ENCODE measurements around the gene AADACL4. TPM values are rescaled to one million over a fixed set of nuclear protein-coding genes. Genes with fewer than 3 reads are reported as not detected.
A peak's percentile ranks its signal among the peaks of the same experiment; 100 is the strongest.
"Not testable (repeated sequence)": the region's sequence is repeated elsewhere in the genome, so short reads cannot be mapped to it uniquely, and the experiment has no call there.

Gene AADACL4
- total RNA-seq, 5 donors from 2014 or later (not counting 1 experiment from before 2014, with no cell fraction given): not detected

DNA sequence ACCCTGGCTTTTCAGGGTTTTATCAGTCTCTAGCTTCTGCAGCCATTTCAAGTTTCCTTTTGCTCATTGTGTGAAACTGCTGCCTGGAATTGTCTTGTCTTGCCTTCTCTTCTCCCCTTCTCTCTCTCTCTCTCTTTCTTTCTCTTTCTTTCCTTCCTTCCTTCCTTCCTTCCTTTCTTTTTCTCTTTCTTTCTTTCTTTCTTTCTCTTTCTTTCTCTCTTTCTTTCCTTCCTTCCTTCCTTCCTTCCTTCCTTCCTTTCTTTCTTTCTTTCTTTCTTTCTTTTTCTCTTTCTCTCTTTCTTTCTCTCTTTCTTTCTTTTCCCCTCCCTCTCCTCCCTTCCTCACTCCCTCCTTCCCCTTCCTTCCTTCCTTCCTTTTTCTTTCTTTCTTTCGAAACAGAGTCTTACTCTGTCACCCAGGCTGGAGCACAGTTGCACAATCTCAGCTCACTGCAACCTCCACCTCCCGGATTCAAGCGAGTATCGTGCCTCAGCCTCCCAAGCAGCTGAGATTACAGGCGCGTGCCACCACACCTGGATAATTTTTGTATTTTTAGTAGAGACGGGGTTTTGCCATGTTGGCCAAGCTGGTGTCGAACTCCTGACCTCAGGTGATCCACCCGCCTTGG, 14.1 kb downstream of the AADACL4 start:
- CTCF ChIA-PET: interaction anchor here (0.6 to 2.4 kb wide), 11 partner anchors 18 to 671 kb away, joined by 3 to 23 read pairs (median 5); partner anchors contain the start of gene DHRS3 (in 1 of the 2)
- POLR2A ChIA-PET; ATAC-seq (replicated peaks in 1 of 4); H3K4me3 Mint-ChIP-seq; H3K9me3 Mint-ChIP-seq; H3K4me3 ChIP-seq (ENCODE audit: control insufficient read depth in 1 of 2, extremely low read depth in 1 of 2, low read length in 1 of 2); H3K36me3 Mint-ChIP-seq; H3K27me3 Mint-ChIP-seq; H3K27me3 ChIP-seq (replicated peaks in 1 of 2; ENCODE audit: control insufficient read depth in 2 of 2, extremely low read depth in 1 of 2, insufficient read depth in 2 of 2, low read length in 1 of 2); H3K4me1 ChIP-seq (ENCODE audit: control insufficient read depth in 1 of 2, extremely low read depth in 1 of 2, insufficient read depth in 2 of 2, low read length in 2 of 2); H3K27ac Mint-ChIP-seq; H3K4me1 Mint-ChIP-seq; H3K9me3 ChIP-seq; H3K27ac ChIP-seq (ENCODE audit: low read length); H3K36me3 ChIP-seq (ENCODE audit: control insufficient read depth in 2 of 2, extremely low read depth in 1 of 2, insufficient read depth in 1 of 2, low read length in 1 of 2); DNase-seq: not testable (repeated sequence)
- WGBS (ENCODE audit: insufficient coverage): 81% methylated on average over 3 of the region's 9 CpGs

DNA sequence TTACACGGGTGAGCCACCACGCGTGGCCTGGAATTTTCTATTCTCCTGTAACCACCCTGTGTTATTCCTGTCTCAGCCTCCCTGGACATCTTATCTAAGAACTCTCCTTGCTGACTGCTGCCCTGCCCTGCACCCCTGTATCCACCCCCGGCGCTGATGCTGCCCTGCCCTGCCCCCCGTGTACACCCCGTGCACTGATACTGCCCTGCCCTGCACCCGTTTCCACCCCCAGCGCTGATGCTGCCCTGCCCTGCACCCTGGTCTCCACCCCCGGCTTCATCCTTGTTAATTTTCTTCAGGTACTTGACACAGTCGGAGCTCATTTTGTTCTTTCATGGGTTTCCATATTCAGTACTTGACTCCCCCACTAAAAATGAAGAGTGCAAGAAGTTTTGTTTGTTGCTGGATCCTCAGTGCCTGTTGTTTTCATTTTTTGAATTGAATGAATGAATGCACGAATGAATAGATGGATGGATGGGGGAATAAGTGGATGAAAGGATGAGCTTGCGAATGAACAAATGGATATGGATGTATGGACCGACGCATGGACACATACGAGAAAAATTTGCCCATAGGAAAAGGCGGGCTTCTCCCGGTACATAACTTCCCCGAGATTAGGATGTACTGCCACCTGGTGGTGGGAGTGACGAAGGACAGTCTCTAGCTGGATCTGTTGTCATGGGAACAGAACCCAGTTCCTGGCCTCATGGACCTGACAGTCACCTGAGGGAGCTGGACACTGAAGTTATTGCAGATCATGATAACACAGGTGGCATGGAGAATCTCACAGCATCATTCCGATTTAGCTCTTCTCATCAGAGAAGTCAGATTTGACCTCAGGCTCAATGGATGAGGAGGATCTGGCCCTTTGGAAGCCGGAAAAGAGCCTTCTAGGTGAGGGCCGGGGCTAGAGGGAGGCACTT, 14.9 kb downstream of the AADACL4 start:
- POLR2A ChIA-PET: no interaction called here

DNA sequence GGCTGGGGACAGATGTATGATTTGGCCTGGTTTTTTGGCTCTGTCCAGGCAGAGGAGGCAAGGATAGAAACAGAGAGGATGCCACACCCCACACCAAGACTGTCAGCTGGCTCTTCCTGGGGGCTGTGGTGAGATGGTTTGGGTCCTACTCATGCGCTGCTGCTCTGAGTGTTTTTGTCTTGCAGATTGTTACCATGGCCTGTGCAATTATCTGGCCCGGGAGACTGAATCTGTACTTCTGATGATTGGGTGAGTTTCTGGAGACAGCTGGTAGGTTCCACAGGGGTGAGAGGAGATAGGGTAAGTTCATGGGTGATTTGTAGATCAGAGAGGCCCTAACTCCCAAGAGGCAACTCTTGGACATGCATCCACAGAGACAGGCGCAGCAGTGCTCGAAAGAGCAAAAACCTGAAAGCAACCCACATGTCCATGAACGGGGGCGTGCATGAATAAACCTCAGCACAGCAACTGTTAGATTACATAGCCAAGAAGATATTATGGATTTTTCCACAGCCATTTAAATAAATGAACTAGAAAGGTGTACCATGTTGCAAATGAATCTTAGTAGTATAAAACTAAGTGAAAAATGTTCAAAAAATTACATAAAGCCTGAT, 17.8 kb downstream of the AADACL4 start:
- no peak overlapping the region for H3K4me3 Mint-ChIP-seq
- H3K36me3 ChIP-seq (ENCODE audit: control insufficient read depth in 2 of 2, extremely low read depth in 1 of 2, insufficient read depth in 1 of 2, low read length in 1 of 2): no peaks in the 10 kb centered on the region
- peaks cover 0 to 9% of the 10 kb centered on the region in 2 experiments for H3K27me3 ChIP-seq (replicated peaks in 1 of 2; ENCODE audit: control insufficient read depth in 2 of 2, extremely low read depth in 1 of 2, insufficient read depth in 2 of 2, low read length in 1 of 2)
- H3K9me3 ChIP-seq: no peaks in the 10 kb centered on the region
- peaks cover 0 to 4% of the 10 kb centered on the region in 2 experiments for H3K4me1 ChIP-seq (ENCODE audit: control insufficient read depth in 1 of 2, extremely low read depth in 1 of 2, insufficient read depth in 2 of 2, low read length in 2 of 2)
- WGBS (ENCODE audit: insufficient coverage): 94% methylated on average over 2 of the region's 6 CpGs
- H3K36me3 Mint-ChIP-seq: no peaks in the 10 kb centered on the region
- ChIA-PET CTCF (no interaction called here), POLR2A (no interaction called here)
- H3K27ac ChIP-seq (ENCODE audit: low read length): no peak overlapping the region
- ATAC-seq (replicated peaks in 1 of 4) (no peak), DNase-seq (no peak)
- peaks cover 0 to 4% (median 0%) of the 10 kb centered on the region in 3 donors for H3K9me3 Mint-ChIP-seq
- H3K4me3 ChIP-seq (ENCODE audit: control insufficient read depth in 1 of 2, extremely low read depth in 1 of 2, low read length in 1 of 2): no peak overlapping the region
- no peak overlapping the region for H3K27ac Mint-ChIP-seq
- H3K4me1 Mint-ChIP-seq: peaks cover 4 to 7% (median 6%) of the 10 kb centered on the region in 3 donors
- H3K27me3 Mint-ChIP-seq: peaks cover 0 to 7% of the 10 kb centered on the region in 2 donors

More for the DNA sequence above, 14.9 kb downstream of the AADACL4 start:
- Mint-ChIP-seq H3K9me3 (peaks cover 0 to 4% (median 0%) of the 10 kb centered on the region in 3 donors), H3K27ac (peak overlapping the region in 1 of 2 donors; percentile 39), H3K4me1 (peaks cover 4 to 7% (median 6%) of the 10 kb centered on the region in 3 donors), H3K4me3 (no peak overlapping the region), H3K36me3 (no peaks in the 10 kb centered on the region), H3K27me3 (peaks cover 0 to 7% of the 10 kb centered on the region in 2 donors)
- H3K36me3 ChIP-seq (ENCODE audit: control insufficient read depth in 2 of 2, extremely low read depth in 1 of 2, insufficient read depth in 1 of 2, low read length in 1 of 2): no peaks in the 10 kb centered on the region
- WGBS (ENCODE audit: insufficient coverage): 34% methylated on average over 19 of the region's 23 CpGs
- CTCF ChIA-PET: interaction anchor here (0.6 to 2.4 kb wide), 21 partner anchors 9 to 1089 kb away, joined by 3 to 23 read pairs (median 5); partner anchors contain the start of gene DHRS3 (in 1 of the 2)
- DNase-seq (peak; percentile 9 to 85 (median 58)), ATAC-seq (replicated peaks in 1 of 4) (peak; percentile 69 to 85 (median 80))
- peaks cover 0 to 4% of the 10 kb centered on the region in 2 experiments for H3K4me1 ChIP-seq (ENCODE audit: control insufficient read depth in 1 of 2, extremely low read depth in 1 of 2, insufficient read depth in 2 of 2, low read length in 2 of 2)
- peaks cover 0 to 7% of the 10 kb centered on the region in 2 experiments for H3K27me3 ChIP-seq (replicated peaks in 1 of 2; ENCODE audit: control insufficient read depth in 2 of 2, extremely low read depth in 1 of 2, insufficient read depth in 2 of 2, low read length in 1 of 2)
- H3K27ac ChIP-seq (ENCODE audit: low read length): no peak overlapping the region
- no peaks in the 10 kb centered on the region for H3K9me3 ChIP-seq
- no peak overlapping the region for H3K4me3 ChIP-seq (ENCODE audit: control insufficient read depth in 1 of 2, extremely low read depth in 1 of 2, low read length in 1 of 2)

DNA sequence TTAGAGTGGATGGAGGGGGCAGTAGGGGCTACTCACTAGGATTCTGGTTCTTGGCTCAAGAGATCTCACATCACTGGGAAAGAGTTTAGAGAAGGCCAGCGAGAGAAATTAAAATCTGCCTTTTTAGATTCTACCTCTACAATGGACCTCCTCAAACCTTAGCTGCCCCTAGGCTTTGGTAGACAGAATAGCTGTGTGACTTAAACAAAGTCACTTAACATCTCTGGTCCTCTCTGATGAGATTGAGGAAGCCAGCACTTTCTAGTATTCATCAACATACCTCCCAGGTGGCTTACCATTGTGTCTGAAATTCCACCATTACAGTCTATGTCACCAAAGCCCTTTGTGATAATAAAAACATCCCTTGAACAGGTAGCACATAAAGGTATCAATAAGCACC, 18.7 kb downstream of the AADACL4 start:
- no CpG with 5 or more reads among the region's 1 CpG for WGBS (ENCODE audit: insufficient coverage)
- POLR2A ChIA-PET: no interaction called here

DNA sequence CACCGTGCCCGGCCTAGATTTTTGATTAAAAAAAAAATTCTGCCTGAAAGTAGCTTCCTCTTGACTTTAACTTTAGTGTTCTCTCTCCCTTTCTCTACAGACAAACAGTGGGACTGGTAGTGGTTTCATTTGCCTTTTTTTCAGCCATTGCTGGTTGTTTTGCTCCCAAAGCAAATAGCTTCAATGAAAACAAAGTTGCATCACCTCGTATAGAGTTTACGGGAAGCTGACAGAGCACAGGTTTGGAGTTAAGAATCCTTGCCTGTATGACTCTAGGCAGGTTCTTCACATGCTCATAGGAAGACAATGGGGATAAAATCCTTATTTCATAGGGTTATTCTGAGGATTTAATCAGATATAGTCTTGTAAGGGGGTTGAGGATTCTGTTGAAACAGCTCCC, 21.6 kb downstream of the AADACL4 start:
- peaks cover 3% of the 10 kb centered on the region for H3K36me3 Mint-ChIP-seq
- CTCF ChIA-PET: interaction anchor here in 1 of 2 donors (1.0 kb wide), 1 partner anchor 270 kb away, joined by 4 read pairs; no protein-coding TSS in a partner anchor
- ATAC-seq (replicated peaks in 1 of 4): no peak
- no peaks in the 10 kb centered on the region for H3K4me1 Mint-ChIP-seq
- Histone ChIP-seq H3K36me3 (ENCODE audit: control insufficient read depth in 2 of 2, extremely low read depth in 1 of 2, insufficient read depth in 1 of 2, low read length in 1 of 2) (no peaks in the 10 kb centered on the region), H3K27me3 (replicated peaks in 1 of 2; ENCODE audit: control insufficient read depth in 2 of 2, extremely low read depth in 1 of 2, insufficient read depth in 2 of 2, low read length in 1 of 2) (peaks cover 0 to 4% of the 10 kb centered on the region in 2 experiments), H3K4me1 (ENCODE audit: control insufficient read depth in 1 of 2, extremely low read depth in 1 of 2, insufficient read depth in 2 of 2, low read length in 2 of 2) (no peaks in the 10 kb centered on the region), H3K4me3 (ENCODE audit: control insufficient read depth in 1 of 2, extremely low read depth in 1 of 2, low read length in 1 of 2) (no peak overlapping the region), H3K27ac (ENCODE audit: low read length) (no peak overlapping the region), H3K9me3 (no peaks in the 10 kb centered on the region)
- peaks cover 5 to 14% (median 7%) of the 10 kb centered on the region in 3 donors for H3K9me3 Mint-ChIP-seq
- POLR2A ChIA-PET: no interaction called here
- H3K4me3 Mint-ChIP-seq: no peak overlapping the region
- 100% methylated on average over 2 of the region's 4 CpGs for WGBS (ENCODE audit: insufficient coverage)
- H3K27ac Mint-ChIP-seq: no peak overlapping the region
- peaks cover 0 to 10% of the 10 kb centered on the region in 2 donors for H3K27me3 Mint-ChIP-seq
- DNase-seq: no peak

More for the DNA sequence above, 18.7 kb downstream of the AADACL4 start:
- Mint-ChIP-seq H3K4me3 (no peak overlapping the region), H3K36me3 (no peaks in the 10 kb centered on the region), H3K4me1 (peaks cover 4 to 7% (median 6%) of the 10 kb centered on the region in 3 donors), H3K27me3 (peaks cover 0 to 7% of the 10 kb centered on the region in 2 donors), H3K9me3 (peaks cover 0 to 4% (median 0%) of the 10 kb centered on the region in 3 donors), H3K27ac (no peak overlapping the region)
- H3K4me3 ChIP-seq (ENCODE audit: control insufficient read depth in 1 of 2, extremely low read depth in 1 of 2, low read length in 1 of 2): no peak overlapping the region
- peaks cover 0 to 9% of the 10 kb centered on the region in 2 experiments for H3K27me3 ChIP-seq (replicated peaks in 1 of 2; ENCODE audit: control insufficient read depth in 2 of 2, extremely low read depth in 1 of 2, insufficient read depth in 2 of 2, low read length in 1 of 2)
- ATAC-seq (replicated peaks in 1 of 4): no peak
- H3K4me1 ChIP-seq (ENCODE audit: control insufficient read depth in 1 of 2, extremely low read depth in 1 of 2, insufficient read depth in 2 of 2, low read length in 2 of 2): peaks cover 0 to 4% of the 10 kb centered on the region in 2 experiments
- H3K27ac ChIP-seq (ENCODE audit: low read length): no peak overlapping the region
- H3K9me3 ChIP-seq: no peaks in the 10 kb centered on the region
- CTCF ChIA-PET: no interaction called here
- H3K36me3 ChIP-seq (ENCODE audit: control insufficient read depth in 2 of 2, extremely low read depth in 1 of 2, insufficient read depth in 1 of 2, low read length in 1 of 2): no peaks in the 10 kb centered on the region
- no peak for DNase-seq

DNA sequence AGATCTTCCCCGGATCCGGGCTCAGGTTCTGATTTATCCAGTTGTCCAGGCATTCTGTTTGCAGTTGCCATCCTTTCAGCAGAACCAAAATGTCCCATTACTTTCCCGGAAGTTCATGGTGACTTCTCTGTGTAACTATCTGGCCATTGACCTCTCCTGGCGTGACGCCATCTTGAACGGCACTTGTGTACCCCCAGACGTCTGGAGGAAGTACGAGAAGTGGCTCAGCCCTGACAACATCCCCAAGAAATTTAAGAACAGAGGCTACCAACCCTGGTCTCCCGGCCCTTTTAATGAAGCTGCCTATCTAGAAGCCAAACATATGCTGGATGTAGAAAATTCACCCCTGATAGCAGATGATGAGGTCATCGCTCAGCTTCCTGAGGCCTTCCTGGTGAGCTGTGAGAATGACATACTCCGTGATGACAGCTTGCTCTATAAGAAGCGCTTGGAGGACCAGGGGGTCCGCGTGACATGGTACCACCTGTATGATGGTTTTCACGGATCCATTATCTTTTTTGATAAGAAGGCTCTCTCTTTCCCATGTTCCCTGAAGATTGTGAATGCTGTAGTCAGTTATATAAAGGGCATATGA, 22.4 kb downstream of the AADACL4 start:
- H3K4me3 ChIP-seq (ENCODE audit: control insufficient read depth in 1 of 2, extremely low read depth in 1 of 2, low read length in 1 of 2): no peak overlapping the region
- WGBS (ENCODE audit: insufficient coverage): 88% methylated on average over 13 of the region's 15 CpGs
- Mint-ChIP-seq H3K4me3 (no peak overlapping the region), H3K4me1 (no peaks in the 10 kb centered on the region), H3K36me3 (peaks cover 3% of the 10 kb centered on the region), H3K27me3 (peaks cover 0 to 10% of the 10 kb centered on the region in 2 donors), H3K9me3 (peaks cover 5 to 14% (median 7%) of the 10 kb centered on the region in 3 donors), H3K27ac (no peak overlapping the region)
- no peak for ATAC-seq (replicated peaks in 1 of 4)
- DNase-seq: no peak
- peaks cover 0 to 4% of the 10 kb centered on the region in 2 experiments for H3K27me3 ChIP-seq (replicated peaks in 1 of 2; ENCODE audit: control insufficient read depth in 2 of 2, extremely low read depth in 1 of 2, insufficient read depth in 2 of 2, low read length in 1 of 2)
- H3K4me1 ChIP-seq (ENCODE audit: control insufficient read depth in 1 of 2, extremely low read depth in 1 of 2, insufficient read depth in 2 of 2, low read length in 2 of 2): no peaks in the 10 kb centered on the region
- H3K36me3 ChIP-seq (ENCODE audit: control insufficient read depth in 2 of 2, extremely low read depth in 1 of 2, insufficient read depth in 1 of 2, low read length in 1 of 2): no peaks in the 10 kb centered on the region
- ChIA-PET POLR2A (no interaction called here), CTCF (no interaction called here)
- no peak overlapping the region for H3K27ac ChIP-seq (ENCODE audit: low read length)
- no peaks in the 10 kb centered on the region for H3K9me3 ChIP-seq

Measured in T-cell (primary cell).